ENCODE results near the gene SESN1. TPM values are rescaled to one million over a fixed set of nuclear protein-coding genes. Genes with fewer than 3 reads are reported as not detected.

The SESN1 gene
- polyA plus RNA-seq, 12 donors = 33.3 to 70.2 (median 51.5) TPM; not detected in 1

DNA sequence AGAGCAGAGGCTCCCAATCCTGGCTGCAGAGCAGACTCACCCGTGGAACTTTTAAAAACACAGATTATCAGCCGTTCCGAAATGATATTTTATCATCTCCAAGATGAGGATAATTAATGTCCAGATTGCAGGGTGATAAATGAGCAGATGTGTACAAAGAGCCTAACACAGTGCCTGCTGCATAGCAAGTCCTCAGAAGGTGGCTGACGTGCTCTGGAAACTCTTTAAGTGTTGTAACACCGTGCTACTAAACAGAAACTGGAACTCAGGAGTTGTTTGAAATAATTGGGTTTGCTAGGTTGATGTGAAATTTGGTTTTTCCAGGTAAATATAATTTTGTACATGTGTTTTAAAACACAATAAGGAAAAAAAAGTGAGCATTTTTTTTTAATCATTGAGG lies 128.4 kb downstream of the SESN1 start:
- DNase-seq = no peak

GRCh38 chr6:108961985-108962384 lies 132.7 kb downstream of the SESN1 start:
- no peak for DNase-seq

DNA sequence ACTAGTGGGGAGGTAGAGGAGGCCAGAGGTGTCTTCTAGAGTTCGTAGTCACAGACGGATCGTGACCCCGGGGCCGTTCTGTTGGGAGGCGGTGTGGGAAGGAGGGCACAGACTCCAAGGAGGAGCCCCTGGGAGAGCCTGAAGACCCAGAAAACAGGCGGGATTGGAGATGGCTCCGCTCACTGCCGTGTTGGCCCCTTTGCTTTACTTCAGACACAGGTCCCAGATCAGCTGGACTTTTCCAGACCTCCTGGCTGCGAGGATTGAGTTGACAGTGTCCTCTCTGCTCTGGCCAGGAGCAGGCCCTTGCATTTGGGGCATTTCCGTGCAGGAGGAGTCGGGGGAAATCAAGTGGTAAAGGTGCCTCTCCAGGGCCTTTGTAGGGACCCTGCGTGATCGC lies 133.6 kb downstream of the SESN1 start:
- no peak for DNase-seq

GRCh38 chr6:108960601-108961000 lies 134.0 kb downstream of the SESN1 start:
- DNase-seq = no peak

- no peak for DNase-seq
Observed at GRCh38 chr6:108959972-108960582, 134.6 kb downstream of the SESN1 start.

- no peak for DNase-seq
Observed at GRCh38 chr6:108958900-108959770, 135.5 kb downstream of the SESN1 start.

- DNase-seq = no peak
Observed at GRCh38 chr6:108957221-108957620, 137.4 kb downstream of the SESN1 start.

- no peak for DNase-seq
Observed at GRCh38 chr6:108955329-108955949, 139.2 kb downstream of the SESN1 start.

DNA sequence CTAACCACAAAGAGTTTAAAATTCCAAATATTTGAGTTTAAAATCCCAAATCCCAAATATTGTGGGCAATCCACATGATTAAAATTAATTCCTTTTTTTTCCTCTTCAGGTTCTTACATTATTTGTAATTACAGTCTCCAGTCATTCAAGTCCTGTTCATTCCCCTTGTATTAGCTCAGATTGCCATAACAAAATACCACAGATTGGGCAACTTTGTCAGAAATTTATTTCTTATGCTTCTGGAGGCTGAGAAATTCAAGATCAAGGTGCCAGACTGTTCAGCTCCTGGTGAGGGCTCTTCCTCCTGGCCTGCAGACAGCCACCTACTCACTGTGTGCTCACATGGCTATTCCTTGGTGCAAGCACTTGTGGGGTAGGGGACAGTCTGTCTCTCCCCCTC lies 141.0 kb downstream of the SESN1 start:
- no peak for DNase-seq

- peak; percentile 75 for DNase-seq
Observed at GRCh38 chr6:108952776-108953486, 141.7 kb downstream of the SESN1 start.

- DNase-seq = no peak
Observed at GRCh38 chr6:108951351-108951953, 143.2 kb downstream of the SESN1 start.

- DNase-seq = no peak
Observed at GRCh38 chr6:108948181-108948661, 146.4 kb downstream of the SESN1 start.

DNA sequence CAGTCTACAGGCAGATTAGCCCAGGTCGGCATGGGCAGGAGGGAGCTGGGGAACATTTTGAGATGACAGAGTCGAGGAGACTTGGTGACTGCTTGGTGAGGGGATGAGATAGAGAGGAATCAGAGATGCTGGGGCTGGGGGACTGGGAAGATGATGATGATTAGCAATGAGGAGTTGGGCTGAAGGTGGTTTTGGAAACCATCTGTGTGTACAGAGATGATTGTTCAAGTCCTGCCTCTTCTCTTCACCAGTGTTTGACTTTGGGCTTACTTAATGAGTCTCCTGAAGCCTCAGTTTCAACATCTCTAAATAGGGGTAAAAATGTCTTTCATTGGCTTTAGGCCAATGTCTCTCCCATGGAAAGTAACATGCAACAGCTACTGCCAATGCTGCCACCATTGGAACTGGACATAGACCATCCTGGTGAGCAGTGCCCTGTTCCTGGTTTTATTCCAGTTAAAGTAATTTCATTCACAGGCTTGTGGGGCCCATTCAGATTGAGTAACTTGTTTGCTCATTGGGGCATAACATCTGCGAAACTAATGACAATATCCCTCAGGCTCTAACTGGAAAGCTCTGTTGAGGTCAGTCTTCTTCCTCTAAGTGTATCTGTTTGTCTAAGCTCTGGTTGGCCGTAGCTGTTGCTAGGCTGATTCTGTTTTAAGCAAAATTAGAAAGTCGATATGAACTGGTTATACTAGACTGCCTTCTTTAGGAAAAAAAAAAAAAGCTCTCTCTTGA lies 147.4 kb downstream of the SESN1 start:
- DNase-seq = peak; percentile 70

- DNase-seq = no peak
Observed at GRCh38 chr6:108946695-108947094, 148.0 kb downstream of the SESN1 start.

DNA sequence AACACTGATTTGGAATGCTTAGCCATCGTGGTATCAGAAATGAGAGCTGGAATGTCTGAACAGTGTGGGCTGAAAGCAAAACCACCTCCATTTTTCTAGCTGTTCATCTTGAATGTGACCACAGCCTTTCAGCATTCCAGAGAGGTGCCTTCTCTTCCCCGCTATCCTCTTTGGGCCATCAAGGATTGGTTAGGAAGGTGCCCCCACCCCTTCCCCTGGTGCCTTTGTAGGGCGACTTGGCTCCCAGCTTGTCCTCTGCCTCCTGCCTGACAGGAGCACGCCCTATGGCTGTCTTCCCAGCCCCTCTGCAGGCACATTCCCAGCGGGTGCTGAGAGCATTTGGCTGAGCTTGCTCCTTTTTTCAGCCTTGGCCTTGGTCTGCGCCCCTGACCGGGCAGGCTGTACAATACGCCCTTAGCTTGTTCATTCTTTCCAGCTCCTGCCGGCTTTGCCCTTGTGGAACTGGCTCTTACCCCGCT lies 148.9 kb downstream of the SESN1 start:
- peak; percentile 75 for DNase-seq

- peak; percentile 83 for DNase-seq
Observed at GRCh38 chr6:108944707-108945680, 149.7 kb downstream of the SESN1 start.

- no peak for DNase-seq
Observed at GRCh38 chr6:108944071-108944470, 150.6 kb downstream of the SESN1 start.

DNA sequence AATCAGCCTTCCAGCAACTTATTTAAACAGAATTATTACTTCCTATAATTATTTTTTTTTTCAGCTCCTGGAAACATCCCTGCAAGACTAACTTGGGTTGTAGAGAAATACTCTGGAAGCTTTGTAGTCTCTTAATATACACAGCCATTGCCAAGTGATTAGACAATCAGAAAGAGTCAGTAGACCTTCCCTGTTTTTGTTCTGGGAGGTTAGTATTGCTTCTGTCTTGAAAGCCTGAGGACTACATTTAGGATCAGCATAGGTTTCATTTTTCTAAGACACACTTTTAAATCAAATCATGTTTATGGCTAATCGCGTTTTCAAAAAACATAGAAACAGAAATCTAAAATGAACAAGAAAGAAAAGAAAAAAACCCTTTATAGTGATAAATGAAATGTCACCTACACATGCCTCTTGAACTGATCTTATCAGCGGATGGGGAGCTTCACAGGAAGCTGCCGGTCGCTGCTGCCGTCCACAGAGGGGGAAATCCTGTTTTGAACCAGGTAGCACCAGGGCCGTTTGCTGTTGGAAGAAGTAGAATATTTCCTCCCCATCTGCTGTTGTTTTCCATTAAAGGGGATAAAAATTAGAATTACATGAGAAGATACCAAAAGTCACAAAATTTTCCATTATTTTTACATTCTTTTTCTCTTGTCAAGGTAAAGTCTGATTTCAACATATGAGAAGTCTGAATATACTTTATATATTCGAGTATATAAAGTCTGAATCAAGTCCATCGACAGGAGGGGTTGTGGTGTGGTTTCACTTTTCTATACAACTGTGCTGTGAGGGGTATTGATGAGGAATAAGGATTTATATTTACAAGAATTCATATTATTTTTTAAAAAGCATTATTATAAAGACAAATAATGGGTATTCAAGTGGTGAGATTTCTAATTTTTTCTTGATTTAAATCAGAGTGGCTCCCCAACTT lies 151.8 kb downstream of the SESN1 start:
- DNase-seq = no peak

Data from muscle of arm (tissue), 12 donors.